Osteoblast (primary cell): ENCODE results near the gene ADARB2. TPM values are rescaled to one million over a fixed set of nuclear protein-coding genes. Genes with fewer than 3 reads are reported as not detected.

Experiments
- DNase-seq: peaks from one replicate; pipeline ENCODE4 v3.0.0; 2011; ENCODE audit warnings: low spot score, mixed read lengths; ENCODE audit not compliant: insufficient read length; ENCODE audit errors: missing footprints
- H2AFZ ChIP-seq: 2 replicates; pipeline ENCODE4 v1.6.0; 2011; ENCODE audit warnings: mild to moderate bottlenecking, low read length
- H3K27ac ChIP-seq: 2 replicates; pipeline ENCODE4 v1.5.1; 2011; ENCODE audit warnings: mild to moderate bottlenecking, low read depth, low read length, moderate library complexity
- H3K27me3 ChIP-seq: 2 replicates; pipeline ENCODE4 v1.6.0; 2012; ENCODE audit warnings: mild to moderate bottlenecking, control low read depth, inconsistent platforms, low read length, moderate library complexity; ENCODE audit not compliant: insufficient read depth
- H3K36me3 ChIP-seq: 2 replicates; pipeline ENCODE4 v1.5.1; 2011; ENCODE audit warnings: mild to moderate bottlenecking, low read length, control low read depth, moderate library complexity; ENCODE audit not compliant: insufficient read depth
- H3K4me1 ChIP-seq: 2 replicates; pipeline ENCODE4 v1.5.1; 2011; ENCODE audit warnings: mild to moderate bottlenecking, low read length, control low read depth, moderate library complexity; ENCODE audit not compliant: insufficient read depth
- H3K4me2 ChIP-seq: 2 replicates; pipeline ENCODE4 v1.6.0; 2011; ENCODE audit warnings: mild to moderate bottlenecking, low read length; ENCODE audit not compliant: insufficient read depth
- H3K4me3 ChIP-seq: fragments of 200-600 bp; sonication (generic); 3 replicates; pipeline ENCODE4 v1.5.1; 2012; ENCODE audit warnings: mild to moderate bottlenecking, low read length, inconsistent platforms; ENCODE audit not compliant: insufficient read depth
- H3K79me2 ChIP-seq: 2 replicates; pipeline ENCODE4 v1.6.0; 2012; ENCODE audit warnings: mild to moderate bottlenecking, low read length, control low read depth, inconsistent platforms; ENCODE audit not compliant: insufficient read depth
- H3K9me3 ChIP-seq: 2 replicates; pipeline ENCODE4 v1.5.1; 2011; ENCODE audit warnings: low read depth, low read length, control low read depth
- H4K20me1 ChIP-seq: 2 replicates; pipeline ENCODE4 v1.6.0; 2012; ENCODE audit warnings: mild to moderate bottlenecking, low read length, control low read depth; ENCODE audit not compliant: insufficient read depth
- total RNA-seq: library from RNA; depleted of rRNA; stranded (reverse); fragments of >200 nt; gene quantifications from 2 replicates; pipeline ENCODE4 v1.2.3, GENCODE V29; 2012
- TF ChIP-seq, protein P1 (sequence below): IDR thresholded peaks from 2 replicates; pipeline ENCODE4 v1.5.1; 2011; ENCODE audit warnings: mild to moderate bottlenecking, low read depth, low read length, moderate library complexity; ENCODE audit errors: extremely low read depth

The ADARB2 gene
- total RNA-seq, 1 donor: not detected

DNA sequence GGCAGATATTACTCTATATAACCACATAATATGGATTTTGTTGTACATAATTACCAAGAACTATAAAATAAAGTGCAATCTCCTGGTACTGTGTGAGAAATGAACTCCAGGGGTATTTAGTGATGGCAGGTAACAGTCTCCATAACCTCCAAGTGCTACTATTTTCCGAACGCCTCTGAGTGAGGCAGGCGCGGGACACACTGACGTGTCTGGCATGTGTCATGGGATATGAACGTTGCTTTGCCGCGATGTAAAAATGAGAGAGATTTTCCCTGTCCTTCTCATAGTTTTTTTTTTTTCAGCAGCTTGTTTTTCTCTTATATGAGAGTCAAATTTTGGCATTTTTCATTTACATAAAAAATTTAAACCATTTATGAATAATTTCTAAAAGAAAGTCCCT, 3.6 kb downstream of the ADARB2 start:
- no peak overlapping the region for H3K4me3 ChIP-seq
- H3K36me3 ChIP-seq: no peaks in the 10 kb centered on the region
- H3K27me3 ChIP-seq: no peaks in the 10 kb centered on the region
- no peak overlapping the region for H3K4me2 ChIP-seq
- H3K9me3 ChIP-seq: no peaks in the 10 kb centered on the region
- H3K27ac ChIP-seq: no peak overlapping the region
- no peaks in the 10 kb centered on the region for H4K20me1 ChIP-seq
- H3K79me2 ChIP-seq: no peaks in the 10 kb centered on the region
- TF ChIP-seq, protein P1, sequence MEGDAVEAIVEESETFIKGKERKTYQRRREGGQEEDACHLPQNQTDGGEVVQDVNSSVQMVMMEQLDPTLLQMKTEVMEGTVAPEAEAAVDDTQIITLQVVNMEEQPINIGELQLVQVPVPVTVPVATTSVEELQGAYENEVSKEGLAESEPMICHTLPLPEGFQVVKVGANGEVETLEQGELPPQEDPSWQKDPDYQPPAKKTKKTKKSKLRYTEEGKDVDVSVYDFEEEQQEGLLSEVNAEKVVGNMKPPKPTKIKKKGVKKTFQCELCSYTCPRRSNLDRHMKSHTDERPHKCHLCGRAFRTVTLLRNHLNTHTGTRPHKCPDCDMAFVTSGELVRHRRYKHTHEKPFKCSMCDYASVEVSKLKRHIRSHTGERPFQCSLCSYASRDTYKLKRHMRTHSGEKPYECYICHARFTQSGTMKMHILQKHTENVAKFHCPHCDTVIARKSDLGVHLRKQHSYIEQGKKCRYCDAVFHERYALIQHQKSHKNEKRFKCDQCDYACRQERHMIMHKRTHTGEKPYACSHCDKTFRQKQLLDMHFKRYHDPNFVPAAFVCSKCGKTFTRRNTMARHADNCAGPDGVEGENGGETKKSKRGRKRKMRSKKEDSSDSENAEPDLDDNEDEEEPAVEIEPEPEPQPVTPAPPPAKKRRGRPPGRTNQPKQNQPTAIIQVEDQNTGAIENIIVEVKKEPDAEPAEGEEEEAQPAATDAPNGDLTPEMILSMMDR: no peak
- no peak for DNase-seq
- no peaks in the 10 kb centered on the region for H3K4me1 ChIP-seq
- H2AFZ ChIP-seq: no peak overlapping the region

DNA sequence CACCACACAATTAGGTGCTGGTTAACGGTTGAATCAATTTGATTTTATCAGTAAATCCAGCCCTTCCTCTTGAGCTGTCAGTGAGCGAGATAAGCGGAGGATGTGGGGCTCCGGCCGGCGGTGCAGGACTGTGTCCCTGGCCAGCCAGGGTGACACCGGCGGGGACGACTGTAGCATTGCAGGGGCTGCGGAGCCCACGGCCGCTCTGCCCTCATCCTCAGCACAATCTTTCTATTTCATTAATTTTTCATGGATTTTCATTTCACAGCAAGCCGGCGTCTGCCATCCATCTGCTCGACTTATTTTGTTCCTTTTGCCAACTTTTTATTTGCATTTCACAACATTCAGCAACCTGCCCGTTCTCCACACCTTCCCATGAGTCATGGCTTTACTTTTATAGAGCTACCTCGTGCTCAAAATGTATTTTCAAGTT, 4.7 kb downstream of the ADARB2 start:
- Histone ChIP-seq H3K4me2 (no peak overlapping the region), H3K4me3 (no peak overlapping the region), H3K9me3 (no peaks in the 10 kb centered on the region), H3K27ac (no peak overlapping the region), H3K79me2 (no peaks in the 10 kb centered on the region), H2AFZ (no peak overlapping the region), H3K27me3 (no peaks in the 10 kb centered on the region), H3K4me1 (no peaks in the 10 kb centered on the region), H4K20me1 (no peaks in the 10 kb centered on the region), H3K36me3 (no peaks in the 10 kb centered on the region)
- TF ChIP-seq, protein P1: no peak
- no peak for DNase-seq

DNA sequence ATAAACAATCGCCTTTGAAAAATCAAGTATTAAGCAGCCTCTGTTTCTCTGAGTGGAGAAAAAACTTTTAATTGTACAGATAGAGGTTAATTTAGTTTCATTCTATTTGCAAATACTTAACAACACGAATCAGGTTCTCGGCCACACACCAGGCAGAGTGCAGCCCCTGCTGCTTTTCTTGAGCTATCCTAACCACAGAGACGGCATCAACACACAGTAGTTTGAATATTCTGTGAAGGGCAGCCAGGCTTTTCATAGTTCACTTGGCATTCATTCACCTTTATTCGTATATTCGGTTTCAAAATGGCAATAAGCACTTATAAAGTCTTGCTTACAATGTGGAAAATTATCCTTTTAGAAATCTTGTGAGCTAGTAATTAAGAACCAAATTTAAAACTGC, 5.7 kb downstream of the ADARB2 start:
- Histone ChIP-seq H3K79me2 (no peaks in the 10 kb centered on the region), H3K9me3 (no peaks in the 10 kb centered on the region), H3K4me1 (no peaks in the 10 kb centered on the region), H4K20me1 (no peaks in the 10 kb centered on the region), H3K27ac (no peak overlapping the region), H3K4me3 (no peak overlapping the region), H3K36me3 (no peaks in the 10 kb centered on the region), H2AFZ (no peak overlapping the region), H3K4me2 (no peak overlapping the region), H3K27me3 (no peaks in the 10 kb centered on the region)
- TF ChIP-seq, protein P1: no peak
- no peak for DNase-seq

DNA sequence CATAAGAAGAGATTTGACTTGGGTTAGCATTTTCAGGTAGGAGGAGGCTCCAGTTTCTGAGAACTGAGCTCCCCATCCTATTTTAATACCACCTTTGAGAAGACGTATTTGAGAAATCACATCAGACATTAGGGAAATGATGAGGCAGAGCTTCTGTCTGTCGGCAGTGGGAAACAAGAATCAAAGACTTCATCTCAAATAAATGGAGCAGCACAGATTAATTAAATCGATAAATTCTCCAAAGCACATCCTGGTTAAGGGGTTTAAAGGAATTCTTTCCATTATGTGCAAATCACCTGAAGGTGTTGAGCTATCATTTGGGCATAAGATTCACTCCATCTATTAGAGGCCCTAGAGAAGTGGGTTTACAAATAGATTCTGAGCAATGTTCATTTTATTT, 7.6 kb downstream of the ADARB2 start:
- no peak for DNase-seq
- no peaks in the 10 kb centered on the region for H3K27me3 ChIP-seq
- H3K9me3 ChIP-seq: no peaks in the 10 kb centered on the region
- no peak overlapping the region for H3K4me2 ChIP-seq
- no peak overlapping the region for H3K4me3 ChIP-seq
- TF ChIP-seq, protein P1: no peak
- no peaks in the 10 kb centered on the region for H3K79me2 ChIP-seq
- H3K27ac ChIP-seq: no peak overlapping the region
- no peak overlapping the region for H2AFZ ChIP-seq
- H4K20me1 ChIP-seq: no peaks in the 10 kb centered on the region
- H3K36me3 ChIP-seq: no peaks in the 10 kb centered on the region
- no peaks in the 10 kb centered on the region for H3K4me1 ChIP-seq
